ENCODE measurements around the gene NDUFB8.
A peak's percentile ranks its signal among the peaks of the same experiment; 100 is the strongest.

NDUFB8 gene

DNA sequence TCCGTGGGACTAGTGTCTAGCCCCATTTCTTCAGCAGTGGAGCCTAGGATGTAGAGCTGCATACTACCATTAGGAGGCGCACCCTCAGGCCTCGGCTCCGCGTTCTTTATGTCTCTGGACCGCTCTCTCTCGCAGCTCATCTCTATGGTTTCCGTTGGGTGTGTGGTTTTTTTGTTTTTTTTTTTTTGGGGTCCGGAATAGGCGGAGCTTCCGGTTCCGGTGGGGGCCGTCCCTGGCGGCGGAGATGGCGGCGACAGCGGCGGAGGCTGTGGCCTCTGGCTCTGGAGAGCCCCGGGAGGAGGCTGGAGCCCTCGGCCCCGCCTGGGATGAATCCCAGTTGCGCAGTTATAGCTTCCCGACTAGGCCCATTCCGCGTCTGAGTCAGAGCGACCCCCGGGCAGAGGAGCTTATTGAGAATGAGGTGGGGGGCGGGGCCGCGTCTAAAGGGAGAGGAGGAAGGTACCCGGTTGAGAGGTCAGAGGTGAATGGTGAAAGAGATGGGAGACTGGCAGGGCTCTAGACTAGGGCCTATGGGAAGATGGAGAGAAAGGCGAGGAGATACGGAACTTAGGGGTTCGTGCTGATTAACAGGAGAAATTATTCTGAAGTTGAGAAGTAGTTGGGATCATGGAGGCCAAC, 6.2 kb upstream of the NDUFB8 start, which contains the start of gene HIF1AN:
Gene HIF1AN, plus strand, starts transcription at position 229 of the 639 bp plus-strand sequence. Its CDS starts 16 bp downstream, at position 245.
- DNase-seq: peak; percentile 71 to 80

DNA sequence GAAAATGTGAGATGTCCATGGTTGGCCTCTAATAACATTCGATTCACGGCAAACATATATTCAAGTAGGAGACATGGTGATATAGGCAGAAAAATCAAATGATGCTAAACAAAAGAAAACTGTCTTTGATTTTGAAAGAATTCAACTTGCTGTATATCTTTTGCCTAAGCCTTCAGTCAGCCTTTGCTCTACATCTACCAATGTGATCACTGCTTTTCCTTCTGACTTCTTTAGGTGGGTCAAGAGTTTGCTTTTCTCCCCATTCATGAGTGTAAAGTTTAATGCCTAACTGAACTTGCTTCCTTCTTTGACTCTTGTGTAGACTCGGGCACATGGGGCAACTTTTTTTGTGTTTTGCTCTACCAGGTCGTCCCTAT, 5.7 kb upstream of the NDUFB8 start:
- no peak for DNase-seq

DNA sequence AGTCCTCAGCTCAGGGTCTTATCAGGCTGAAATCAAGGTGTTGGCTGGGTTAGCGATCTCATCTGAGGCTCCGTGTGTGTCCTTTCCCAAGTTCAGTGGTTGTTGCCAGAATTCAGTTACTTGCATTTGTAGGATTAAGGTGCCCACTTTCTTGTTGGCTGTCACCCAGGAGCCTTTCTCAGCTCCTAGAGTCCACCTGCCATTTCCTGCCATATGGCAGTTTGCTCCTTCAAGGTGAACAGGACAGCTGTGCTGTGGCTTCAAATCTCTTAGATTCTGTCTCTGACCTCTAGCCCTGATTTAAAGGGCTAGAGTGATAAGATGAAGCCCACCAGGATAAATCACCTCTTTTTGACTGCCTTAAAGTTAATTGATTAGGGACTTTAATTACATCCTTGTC, 5.1 kb upstream of the NDUFB8 start:
- DNase-seq: peak; percentile 76 to 86

DNA sequence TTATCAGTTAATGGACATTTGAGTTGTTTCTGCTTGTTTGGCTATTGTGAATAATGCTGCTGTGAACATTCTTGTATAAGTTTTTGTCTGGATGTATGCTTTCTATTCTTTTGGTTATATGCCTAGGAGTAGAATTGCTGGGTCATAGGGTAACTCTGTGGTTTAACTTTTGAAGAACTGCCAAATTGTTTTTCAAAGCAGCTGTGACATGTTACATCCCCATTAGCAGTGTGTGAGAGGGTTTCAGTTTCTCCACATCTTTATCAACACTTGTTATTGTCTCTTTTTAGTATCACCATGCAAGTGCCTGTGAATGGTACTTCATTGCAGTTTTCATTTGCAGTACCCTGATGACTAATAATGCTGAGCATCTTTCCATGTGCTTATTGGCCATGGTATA, 2.1 kb upstream of the NDUFB8 start:
- no peak for DNase-seq

DNA sequence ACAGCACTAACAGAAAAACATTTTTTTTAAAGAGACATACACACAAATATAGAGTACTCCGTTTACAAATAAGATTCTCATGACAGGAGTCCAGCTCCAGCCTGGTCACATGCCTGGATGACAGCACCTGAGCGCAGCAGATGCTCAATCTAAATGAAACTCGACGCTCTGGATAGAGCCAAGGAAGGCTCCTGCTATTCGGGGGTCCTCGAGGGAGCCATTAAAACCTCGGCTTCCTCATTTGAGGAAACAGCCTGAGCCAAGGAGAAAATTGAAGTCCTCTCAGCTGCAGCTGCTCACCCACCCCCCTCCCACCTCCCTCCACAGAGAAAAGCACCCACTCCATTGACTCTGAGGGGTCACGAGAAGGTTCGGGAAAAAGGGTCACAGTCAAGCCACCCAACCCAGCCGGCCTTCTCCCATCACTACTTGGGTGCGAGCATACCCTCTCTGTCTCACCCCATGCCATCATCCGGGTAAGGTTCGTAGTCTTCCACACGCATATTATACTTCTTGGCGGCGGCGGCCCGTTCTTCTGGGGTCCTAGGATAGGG, 673 bp downstream of the NDUFB8 start:
- DNase-seq: peak in 1 of 2 experiments; percentile 49

DNA sequence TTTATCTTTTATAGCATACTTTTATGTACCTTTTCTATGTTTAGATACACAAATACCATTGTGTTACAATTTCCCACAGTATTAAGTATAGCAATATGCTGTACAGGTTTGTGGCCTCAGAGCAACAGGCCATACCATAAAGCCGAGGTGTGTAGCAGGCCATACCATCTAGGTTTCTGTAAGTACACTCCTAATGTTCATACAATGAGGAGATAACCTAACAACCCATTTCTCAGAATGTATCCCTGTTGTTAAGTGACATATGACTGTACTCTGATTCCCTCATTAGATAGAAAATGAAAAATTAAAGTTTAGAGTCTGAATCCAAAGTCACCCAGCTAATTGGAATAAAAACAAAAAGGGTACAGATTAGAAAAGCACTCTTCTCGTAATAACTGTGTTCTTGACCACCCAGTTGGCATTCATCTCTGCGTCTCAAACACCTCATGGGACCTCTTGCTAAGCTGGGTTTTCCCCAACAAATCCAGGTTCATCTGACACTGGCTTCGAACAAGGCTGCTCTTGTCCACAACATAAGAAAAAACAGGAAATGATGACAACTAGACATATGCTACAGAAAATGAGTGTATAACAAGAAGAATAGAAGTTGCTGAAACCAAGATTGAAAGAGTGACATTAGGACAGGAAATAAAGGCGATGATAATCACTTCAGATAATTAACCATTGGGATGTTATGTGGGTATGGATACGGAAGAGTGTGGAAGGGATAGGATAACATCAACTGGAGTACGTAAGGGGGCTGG, 1.4 kb downstream of the NDUFB8 start:
- no peak for DNase-seq

DNA sequence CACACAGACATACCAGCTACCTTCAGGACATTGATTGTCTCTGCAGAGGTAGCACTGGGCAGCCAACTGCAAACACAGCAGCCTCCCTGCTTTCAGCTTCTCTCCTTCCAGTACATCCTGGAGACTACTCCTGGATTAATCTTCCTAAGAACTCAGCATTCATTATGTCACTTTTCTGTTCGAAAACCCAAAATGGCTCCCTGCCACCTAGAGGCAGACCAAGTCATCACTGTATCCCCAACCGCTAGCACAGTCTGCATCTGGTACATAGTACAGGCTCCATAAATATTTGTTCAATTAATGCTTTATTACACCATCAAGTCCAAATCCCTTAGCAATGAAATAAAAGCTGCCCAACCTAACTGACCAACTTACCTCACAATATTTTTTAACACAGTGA, 5.0 kb downstream of the NDUFB8 start:
- no peak for DNase-seq

DNA sequence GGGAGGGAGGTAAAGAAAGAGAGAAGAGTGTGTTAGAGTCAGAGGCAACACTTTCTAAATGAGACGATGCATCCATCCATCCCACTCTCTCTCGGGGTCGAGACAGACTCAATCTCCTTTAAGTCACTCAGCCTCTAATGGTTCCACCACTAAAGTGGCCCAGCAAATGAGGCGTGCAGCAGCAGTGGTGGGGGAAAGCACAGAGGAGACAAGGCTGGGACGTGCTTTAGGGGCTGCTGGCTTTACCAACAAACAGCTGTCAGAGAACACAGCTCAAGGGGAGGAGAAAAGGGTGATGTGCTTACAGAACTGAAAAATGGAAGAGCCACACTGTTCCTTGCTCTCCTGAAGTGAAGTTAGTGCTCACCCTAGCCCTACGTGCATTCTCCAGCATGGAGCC, 5.5 kb downstream of the NDUFB8 start:
- no peak for DNase-seq

DNA sequence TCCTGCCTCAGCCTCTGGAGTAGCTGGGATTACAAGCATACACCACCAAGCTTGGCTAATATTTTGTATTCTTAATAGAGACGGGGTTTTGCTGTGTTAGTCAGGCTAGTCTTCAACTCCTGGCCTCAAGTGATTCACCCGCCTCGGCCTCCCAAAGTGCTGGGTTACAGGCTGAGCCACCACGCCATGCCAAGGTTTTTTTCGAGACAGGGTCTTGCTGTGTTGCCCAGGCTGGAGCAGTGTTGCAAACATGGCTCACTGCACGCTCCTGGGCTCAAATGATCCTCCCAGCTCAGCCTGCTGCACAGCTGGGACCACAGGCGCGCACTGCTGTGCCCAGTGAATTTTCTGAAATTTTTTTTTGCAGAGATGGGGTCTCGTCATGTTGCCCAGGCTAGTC, 6.7 kb downstream of the NDUFB8 start:
- no peak for DNase-seq

DNA sequence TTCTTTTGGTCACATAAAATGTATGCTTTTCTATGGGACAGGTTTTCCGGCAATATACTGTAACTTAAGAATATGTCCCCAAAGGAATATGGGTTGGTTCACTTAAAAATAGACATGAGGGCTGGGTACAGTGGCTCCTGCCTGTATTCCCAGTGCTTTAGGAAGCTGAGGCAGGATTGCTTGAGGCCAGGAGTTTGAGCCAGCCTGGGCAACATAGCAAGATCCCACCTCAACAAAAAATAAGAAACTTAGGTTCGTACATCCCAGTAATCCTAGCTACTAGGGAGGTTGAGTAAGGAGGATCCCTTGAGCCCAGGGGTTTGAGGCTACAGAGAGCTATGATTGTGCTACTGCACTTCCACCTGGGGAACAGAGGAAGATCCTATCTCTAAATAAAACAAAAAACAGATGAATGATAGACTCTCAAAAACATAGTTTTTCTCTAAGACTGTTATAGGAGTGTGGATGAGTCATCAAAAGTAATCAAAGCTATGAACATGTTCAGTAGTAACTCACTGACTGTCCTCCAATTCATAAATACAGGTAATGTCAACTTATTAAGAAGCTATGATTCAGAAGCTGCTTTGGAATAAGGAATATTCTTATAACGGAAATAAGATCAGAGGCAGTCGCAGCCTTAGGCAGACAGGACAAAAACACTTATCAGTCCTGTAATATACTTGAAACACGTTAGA, 7.4 kb downstream of the NDUFB8 start:
- no peak for DNase-seq

DNA sequence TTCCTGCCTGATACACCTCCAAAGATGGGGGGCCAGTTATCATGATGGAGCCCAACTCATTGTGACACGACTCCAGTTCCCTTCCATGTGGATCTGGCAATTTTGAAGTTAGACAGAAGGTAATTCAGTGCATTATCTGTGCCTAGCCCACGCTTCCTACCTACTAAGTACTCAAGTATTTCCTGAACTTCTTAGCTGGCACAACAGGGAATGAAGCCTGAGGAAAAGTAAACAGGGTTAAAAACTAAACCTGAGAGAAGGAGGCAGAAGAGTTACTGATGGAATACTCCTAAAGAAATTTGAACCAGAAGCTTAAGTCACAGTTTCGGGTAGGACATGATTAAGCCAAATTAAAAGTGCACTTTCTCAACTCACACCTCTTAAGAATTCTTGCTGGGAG, 8.9 kb downstream of the NDUFB8 start:
- DNase-seq: no peak

DNA sequence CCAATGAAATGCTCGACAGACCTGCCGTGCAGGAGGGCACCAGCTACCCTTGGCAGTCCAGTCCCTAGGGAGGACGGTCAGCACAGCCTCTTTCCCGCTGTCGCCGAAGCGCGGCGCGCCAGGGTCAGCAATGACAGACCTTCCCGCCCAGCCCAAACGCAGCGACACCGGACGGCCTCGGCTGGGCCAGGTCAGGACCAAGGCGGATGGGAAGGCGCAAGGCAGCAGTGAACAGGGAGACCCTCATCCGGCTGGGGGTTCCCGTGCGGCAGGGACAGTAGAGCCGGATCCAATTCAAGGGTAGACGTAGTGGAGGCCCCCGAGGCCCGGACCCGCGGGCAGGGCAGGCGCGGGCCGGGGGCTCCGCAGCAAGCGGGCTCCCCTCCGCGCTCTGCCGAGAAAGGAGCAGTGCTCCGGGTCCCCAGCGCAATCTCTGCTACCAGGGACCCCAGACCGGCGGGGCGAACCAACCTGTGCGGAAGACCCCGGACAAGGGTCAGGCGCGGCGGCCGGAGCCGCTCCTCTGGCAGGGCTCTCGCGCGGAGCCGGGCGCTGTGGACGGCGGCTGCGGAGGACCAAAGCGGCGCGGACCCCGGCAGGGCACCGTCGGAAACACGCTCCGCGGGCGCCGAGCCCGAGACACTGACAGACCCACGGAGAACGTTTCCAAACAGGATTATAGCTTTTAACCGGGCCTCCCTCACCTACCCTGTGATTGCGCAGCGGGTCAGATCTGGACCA, 10.2 kb downstream of the NDUFB8 start, which contains the start of gene SEC31B:
Gene SEC31B, minus strand, starts transcription at position 551 of the 741 bp plus-strand sequence. CDS start 2,909 bp downstream, outside the sequence.
- peak in 1 of 2 experiments; percentile 20 for DNase-seq

DNA sequence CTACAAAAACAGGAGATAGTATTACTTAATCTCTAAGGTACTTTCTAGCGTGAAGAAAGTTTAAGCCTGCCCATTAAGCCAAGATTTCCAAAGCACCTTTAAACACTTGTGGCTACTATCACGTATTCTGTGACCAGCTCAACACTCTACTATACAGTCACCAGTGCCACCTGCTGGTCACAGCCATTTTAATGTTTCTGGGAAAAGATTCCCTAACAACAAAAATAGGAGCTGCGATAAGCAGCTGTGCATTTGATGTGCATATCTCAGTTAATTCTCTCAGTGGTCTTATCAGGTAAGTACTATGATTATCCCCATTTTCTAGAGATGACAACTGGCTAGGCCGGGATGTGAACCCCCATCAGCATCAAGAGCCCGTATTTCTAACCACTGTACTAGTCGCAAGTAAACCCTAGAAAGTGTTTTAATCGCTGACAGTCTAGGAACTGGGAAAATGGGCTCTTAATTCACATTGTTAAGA, 10.9 kb downstream of the NDUFB8 start:
- peak in 1 of 2 experiments; percentile 52 for DNase-seq

DNA sequence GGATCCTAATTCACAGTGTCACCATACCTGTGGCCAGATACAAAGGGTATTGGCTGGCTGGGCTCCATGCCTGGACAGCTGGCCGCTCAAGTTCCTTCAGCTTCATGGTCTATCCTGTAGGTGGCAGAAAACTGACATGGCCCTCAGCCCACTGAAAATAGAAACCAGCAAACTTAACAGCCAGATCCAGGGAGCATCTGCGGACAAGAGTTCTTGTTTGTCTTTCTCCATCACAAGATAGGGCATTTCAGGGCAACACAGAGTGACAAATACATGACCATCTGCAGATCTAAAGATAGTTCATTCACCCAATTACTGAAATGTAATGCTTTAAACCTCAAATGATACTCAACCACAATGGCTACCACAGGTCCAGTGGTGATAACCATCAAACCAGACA, 12.8 kb downstream of the NDUFB8 start:
- DNase-seq: no peak

DNA sequence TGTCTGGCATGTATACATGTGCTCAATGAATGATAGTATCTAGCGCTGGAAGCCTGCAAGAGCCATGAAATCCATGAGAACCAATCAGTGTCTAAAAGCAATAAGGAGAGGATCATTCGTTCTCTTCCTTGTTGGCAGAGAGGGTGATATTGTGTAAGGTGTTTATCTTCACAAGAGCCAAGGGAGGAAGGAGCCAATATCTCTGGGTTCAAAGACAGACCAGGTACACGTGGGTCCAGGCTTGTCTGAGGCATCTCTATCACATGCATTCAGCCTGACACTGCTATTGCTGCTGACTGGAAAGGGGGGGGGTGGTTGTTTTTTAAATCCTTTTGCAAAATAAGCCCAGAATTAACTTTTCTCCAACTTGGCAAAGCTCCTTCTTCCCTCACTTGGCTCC, 14.1 kb downstream of the NDUFB8 start:
- no peak for DNase-seq

DNA sequence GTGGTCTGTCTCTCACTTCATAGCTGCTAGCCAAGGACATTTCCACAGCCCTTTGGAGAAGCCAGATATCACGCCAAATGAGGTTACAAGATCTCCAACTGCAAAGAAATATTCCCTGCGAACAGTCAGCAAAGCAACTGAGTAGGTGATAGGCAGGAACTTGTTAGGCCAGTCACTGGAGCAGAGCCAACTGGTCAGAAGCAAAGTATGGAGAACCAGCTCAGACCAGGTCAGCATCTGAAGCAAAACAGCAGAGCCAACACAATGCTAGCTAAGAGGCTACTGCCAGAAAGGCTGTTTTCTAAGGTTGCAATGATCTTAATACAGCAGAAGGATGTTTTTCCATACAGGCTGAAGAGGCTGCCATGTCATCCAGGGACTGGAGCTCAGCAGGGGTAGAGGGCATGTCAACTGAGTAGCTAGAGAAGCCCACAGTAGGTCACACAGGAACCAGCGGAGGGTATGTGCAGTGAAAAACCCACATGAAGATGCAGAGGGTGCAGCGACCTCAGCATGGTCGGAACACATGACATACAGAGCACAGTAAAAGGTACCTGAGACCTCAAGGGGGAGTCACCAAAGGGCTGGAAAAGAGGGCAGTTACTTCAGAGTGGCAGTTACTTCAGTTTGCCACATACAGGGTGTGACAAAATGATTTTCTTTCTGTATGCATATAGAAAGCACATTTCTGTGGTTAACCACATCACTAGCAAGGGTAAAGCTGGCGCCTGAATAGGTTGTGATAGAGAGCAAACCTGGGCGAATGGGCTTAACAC, 18.9 kb downstream of the NDUFB8 start:
- DNase-seq: no peak

DNA sequence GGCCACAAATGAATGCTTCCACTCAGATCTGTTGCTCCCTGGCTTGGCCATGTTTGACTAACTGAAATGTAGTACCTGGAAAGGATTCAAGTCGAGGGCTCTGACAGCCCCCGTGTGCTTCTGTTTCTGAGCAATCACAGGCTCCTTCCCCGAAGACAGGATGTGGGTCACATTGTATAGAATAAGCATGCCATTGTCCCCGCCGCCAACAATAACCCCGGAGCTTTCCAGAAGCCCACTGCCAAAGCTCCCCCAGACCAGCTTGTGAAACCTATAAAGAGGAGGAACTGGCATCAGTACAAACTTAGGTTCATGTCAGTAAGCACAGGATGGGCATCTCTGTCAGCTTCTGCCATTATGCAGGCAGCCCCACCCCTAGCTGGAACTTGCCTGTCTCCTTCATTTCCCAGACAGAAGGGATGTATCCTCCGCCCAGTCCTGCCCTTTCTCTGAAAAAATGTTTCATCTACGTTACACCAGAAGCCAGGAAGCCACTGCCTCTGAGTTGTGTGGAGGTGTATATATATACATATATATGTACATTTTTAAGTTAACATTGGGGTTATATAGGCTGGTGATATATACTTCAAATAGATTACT, 20.3 kb downstream of the NDUFB8 start:
- no peak for DNase-seq

DNA sequence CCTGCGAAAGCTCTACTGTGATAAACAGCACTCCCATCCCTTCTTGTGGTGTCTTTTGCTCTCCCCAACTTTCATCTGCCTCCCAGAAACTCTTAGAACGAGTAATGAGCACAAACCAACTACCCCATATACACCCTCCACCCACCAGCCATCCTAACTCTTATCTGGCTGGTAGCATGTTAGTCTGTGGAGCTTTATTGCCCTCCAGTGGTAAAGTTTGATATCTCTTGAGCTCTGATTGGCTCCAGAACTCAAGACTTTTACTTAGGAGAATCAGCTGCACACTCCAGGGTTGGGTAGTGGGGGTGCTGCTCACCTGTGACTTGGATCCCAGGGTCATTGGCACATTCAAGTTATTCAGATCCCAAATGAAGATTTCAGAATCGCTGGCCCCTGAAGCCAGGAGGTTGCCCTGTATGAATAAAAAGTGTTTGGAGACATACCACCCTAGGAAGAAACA, 20.9 kb downstream of the NDUFB8 start:
- peak in 1 of 2 experiments; percentile 36 for DNase-seq

DNA sequence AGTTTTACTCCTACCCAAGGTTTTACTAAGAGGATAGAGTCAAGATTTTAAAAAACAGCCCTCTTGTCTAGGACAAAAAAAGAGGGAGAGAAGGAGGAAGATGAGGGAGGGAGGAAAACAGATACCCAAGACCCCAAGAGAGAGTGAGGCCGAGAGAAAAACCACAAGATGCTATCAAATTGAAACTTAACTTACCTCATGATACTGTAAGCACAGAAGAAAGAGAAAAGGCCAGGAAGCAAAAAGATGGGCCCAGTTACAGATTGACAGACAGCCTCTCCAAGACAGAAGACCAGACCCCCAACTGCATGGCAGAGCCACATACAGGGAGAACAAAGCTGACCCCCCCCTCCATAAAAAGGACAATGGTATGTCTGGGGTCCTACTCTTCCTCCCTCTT, 21.4 kb downstream of the NDUFB8 start:
- DNase-seq: no peak

DNA sequence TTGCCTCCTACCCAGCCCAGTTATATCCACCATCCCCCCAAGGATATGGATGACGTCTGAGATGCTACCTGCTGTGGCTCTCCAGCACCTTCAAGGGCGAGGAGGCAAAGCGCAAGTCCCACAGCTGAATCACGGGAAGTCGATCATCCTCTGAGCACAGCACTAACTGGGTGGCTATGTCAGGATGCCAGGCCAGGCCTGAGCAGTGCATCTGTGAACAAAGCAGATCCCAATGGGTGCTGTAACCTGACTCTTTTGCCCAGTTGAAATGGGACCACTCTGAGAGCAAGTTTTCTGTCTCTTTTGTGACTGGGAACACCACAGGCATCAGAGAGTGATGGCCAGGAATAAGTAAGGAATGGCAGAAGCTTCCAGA, 22.3 kb downstream of the NDUFB8 start:
- DNase-seq: no peak

Measured in NCI-H524 (cell line).